ENCODE results near the gene SP3. TPM values are rescaled to one million over a fixed set of nuclear protein-coding genes. Genes with fewer than 3 reads are reported as not detected.

SP3 gene
- total and polyA plus RNA-seq, 9 of the 15 experiments (the other 6 are each of a cell fraction or from before 2014, with no cell fraction given), result 12.0 to 106 (median 74.9) TPM

GRCh38 chr2:173865971-173866873 is 99.0 kb downstream of the SP3 start:
- DNase-seq (ENCODE audit: extremely low read depth in 1 of 4, low spot score in 3 of 4), result no peak
- intact Hi-C loops (cut with micrococcal nuclease), result no loop called here

More at GRCh38 chr2:173865971-173866873, 99.0 kb downstream of the SP3 start:
- Histone ChIP-seq H3K27ac (ENCODE audit: extremely low read depth, low read depth, low read length) (no peak overlapping the region), H3K4me2 (ENCODE audit: insufficient read depth, low read length) (no peak overlapping the region), H4K20me1 (replicated peaks; ENCODE audit: control insufficient read depth, insufficient read depth, low read length) (no peaks in the 10 kb centered on the region), H2AFZ (ENCODE audit: low read depth, low read length) (no peak overlapping the region), H3K27me3 (ENCODE audit: control insufficient read depth in 2 of 2, insufficient read depth in 2 of 2, low read length in 2 of 2) (peaks cover 34 to 59% of the 10 kb centered on the region in 2 experiments), H3K79me2 (ENCODE audit: control insufficient read depth, insufficient read depth, low read length) (no peaks in the 10 kb centered on the region), H3K4me1 (replicated peaks in 1 of 2; ENCODE audit: control insufficient read depth in 2 of 2, insufficient read depth in 2 of 2, low read length in 2 of 2) (peaks cover 0 to 9% of the 10 kb centered on the region in 2 experiments; a peak in 1 of 5 replicates), H3K4me3 (no peak overlapping the region), H3K9me3 (replicated peaks; ENCODE audit: control insufficient read depth, insufficient read depth, low read depth, low read length) (no peaks in the 10 kb centered on the region), H3K9me1 (ENCODE audit: control insufficient read depth, insufficient read depth, low read length) (no peaks in the 10 kb centered on the region), H3K36me3 (ENCODE audit: control insufficient read depth, insufficient read depth, low read length) (no peaks in the 10 kb centered on the region), H3K9ac (ENCODE audit: insufficient read depth in 1 of 2, low read depth in 2 of 2, low read length in 2 of 2) (no peak overlapping the region)
- POLR2A ChIA-PET, result interaction anchor here (0.6 kb wide), 1 partner anchor 20 kb away, joined by 3 read pairs; no protein-coding TSS in a partner anchor
- BruUV-seq (replicated peaks), result no TSS peak
- in situ Hi-C loops (cut with MboI), result no loop called here
- ATAC-seq (no peak), FAIRE-seq (no peak)
- CTCF ChIA-PET (ENCODE audit: low intra/inter-chr PET ratio), result no interaction called here
- TF ChIP-seq VEZF1 (CRISPR knock-in tag; IDR thresholded peaks at IDR 0.05) (no peak), NFIC (IDR thresholded peaks at IDR 0.05) (peak; percentile 59)
- WGBS (ENCODE audit: insufficient coverage, low coverage, missing lambda C conversion rate), result 2% methylated on average over 12 of the region's 12 CpGs

All from K562 (cell line).